Rectal smooth muscle tissue (tissue), 1 donor: ENCODE measurements around the gene MYH6.
A peak's percentile ranks its signal among the peaks of the same experiment; 100 is the strongest.

ENCODE experiments used
- H3K27ac ChIP-seq: one replicate; pipeline ENCODE4 v1.7.0; 2013; ENCODE audit warnings: low read depth, low read length, inconsistent platforms
- H3K27me3 ChIP-seq: one replicate; pipeline ENCODE4 v1.7.0; 2013; ENCODE audit warnings: low read length; ENCODE audit not compliant: control insufficient read depth, insufficient read depth
- H3K36me3 ChIP-seq: one replicate; pipeline ENCODE4 v1.7.0; 2013; ENCODE audit warnings: low read length; ENCODE audit not compliant: control insufficient read depth, insufficient read depth
- H3K4me1 ChIP-seq: one replicate; pipeline ENCODE4 v1.7.0; 2013; ENCODE audit warnings: low read length; ENCODE audit not compliant: control insufficient read depth, insufficient read depth
- H3K4me3 ChIP-seq: one replicate; pipeline ENCODE4 v1.7.0; 2013; ENCODE audit warnings: low read length
- H3K9ac ChIP-seq: one replicate; pipeline ENCODE4 v1.7.0; 2013; ENCODE audit warnings: low read length

MYH6 gene

GRCh38 chr14:23442721-23443356 is 34.8 kb upstream of the MYH6 start:
- H3K27ac ChIP-seq, result no peak overlapping the region
- no peak overlapping the region for H3K4me3 ChIP-seq
- no peak overlapping the region for H3K9ac ChIP-seq
- no peaks in the 10 kb centered on the region for H3K27me3 ChIP-seq
- H3K36me3 ChIP-seq, result no peaks in the 10 kb centered on the region
- H3K4me1 ChIP-seq, result peaks cover 2% of the 10 kb centered on the region

DNA sequence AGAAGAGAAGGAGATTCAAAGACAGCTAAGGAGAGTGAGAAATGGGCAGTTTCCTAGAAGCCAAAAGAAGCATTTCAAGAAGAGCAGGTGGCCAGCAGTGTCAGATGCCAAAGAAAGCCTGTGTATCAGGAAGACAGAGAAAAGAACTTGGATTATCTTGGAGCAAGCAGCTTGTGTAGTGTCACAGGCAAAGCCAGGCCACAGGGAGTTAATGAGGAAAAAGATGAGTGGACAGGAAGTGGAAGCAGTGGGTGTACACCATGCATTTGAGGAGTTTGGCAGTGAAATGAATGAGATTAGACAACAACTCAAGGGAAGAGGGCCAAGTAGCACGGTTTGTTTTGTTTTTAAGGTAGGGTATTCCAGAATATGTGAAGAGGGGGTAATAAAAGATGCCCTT is 33.0 kb upstream of the MYH6 start:
- H3K27ac ChIP-seq, result no peak overlapping the region
- H3K36me3 ChIP-seq, result no peaks in the 10 kb centered on the region
- no peaks in the 10 kb centered on the region for H3K27me3 ChIP-seq
- H3K4me1 ChIP-seq, result peaks cover 2% of the 10 kb centered on the region
- no peak overlapping the region for H3K4me3 ChIP-seq
- H3K9ac ChIP-seq, result no peak overlapping the region

DNA sequence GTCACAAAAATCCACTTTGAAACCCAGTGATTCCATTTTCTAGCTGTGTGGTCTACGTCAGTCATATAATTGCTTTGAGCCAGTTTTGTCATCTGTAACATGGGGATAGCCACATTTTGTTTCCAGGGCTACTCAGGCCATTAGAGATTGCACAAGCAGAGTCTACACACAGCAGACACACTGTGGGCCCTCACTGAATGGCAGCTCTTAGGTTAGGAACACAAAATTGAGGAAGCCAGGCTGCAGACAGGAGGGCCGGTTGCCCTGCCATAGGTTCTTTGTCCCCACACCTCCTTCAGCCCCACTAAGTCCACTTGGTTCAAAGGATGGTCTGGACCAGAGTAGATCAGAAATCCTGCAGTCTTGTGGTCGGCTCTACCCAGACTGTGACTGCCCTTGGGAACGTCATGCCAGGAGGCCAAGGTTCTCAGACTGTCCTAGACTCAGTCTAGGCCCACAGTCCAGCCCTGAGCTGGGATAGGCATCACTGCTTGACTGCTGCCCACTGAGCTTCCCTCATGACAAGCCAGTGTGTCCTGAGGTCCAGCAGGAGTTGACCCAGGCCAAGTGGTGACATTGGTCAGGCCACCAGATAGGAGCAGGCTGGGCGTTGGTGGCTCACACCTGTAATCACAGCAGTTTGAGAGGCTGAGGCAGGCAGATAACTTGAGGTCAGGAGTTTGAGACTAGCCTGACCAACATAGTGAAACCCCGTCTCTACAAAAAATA is 31.2 kb upstream of the MYH6 start:
- no peaks in the 10 kb centered on the region for H3K36me3 ChIP-seq
- H3K27ac ChIP-seq, result no peak overlapping the region
- no peak overlapping the region for H3K4me3 ChIP-seq
- peaks cover 2% of the 10 kb centered on the region for H3K4me1 ChIP-seq
- no peaks in the 10 kb centered on the region for H3K27me3 ChIP-seq
- no peak overlapping the region for H3K9ac ChIP-seq

- Histone ChIP-seq H3K4me1 (peaks cover 2% of the 10 kb centered on the region), H3K36me3 (no peaks in the 10 kb centered on the region), H3K27ac (peak overlapping the region; percentile 62), H3K27me3 (no peaks in the 10 kb centered on the region), H3K4me3 (no peak overlapping the region), H3K9ac (no peak overlapping the region)
These were observed 30.3 kb upstream of the MYH6 start for GRCh38 chr14:23438101-23438971.

DNA sequence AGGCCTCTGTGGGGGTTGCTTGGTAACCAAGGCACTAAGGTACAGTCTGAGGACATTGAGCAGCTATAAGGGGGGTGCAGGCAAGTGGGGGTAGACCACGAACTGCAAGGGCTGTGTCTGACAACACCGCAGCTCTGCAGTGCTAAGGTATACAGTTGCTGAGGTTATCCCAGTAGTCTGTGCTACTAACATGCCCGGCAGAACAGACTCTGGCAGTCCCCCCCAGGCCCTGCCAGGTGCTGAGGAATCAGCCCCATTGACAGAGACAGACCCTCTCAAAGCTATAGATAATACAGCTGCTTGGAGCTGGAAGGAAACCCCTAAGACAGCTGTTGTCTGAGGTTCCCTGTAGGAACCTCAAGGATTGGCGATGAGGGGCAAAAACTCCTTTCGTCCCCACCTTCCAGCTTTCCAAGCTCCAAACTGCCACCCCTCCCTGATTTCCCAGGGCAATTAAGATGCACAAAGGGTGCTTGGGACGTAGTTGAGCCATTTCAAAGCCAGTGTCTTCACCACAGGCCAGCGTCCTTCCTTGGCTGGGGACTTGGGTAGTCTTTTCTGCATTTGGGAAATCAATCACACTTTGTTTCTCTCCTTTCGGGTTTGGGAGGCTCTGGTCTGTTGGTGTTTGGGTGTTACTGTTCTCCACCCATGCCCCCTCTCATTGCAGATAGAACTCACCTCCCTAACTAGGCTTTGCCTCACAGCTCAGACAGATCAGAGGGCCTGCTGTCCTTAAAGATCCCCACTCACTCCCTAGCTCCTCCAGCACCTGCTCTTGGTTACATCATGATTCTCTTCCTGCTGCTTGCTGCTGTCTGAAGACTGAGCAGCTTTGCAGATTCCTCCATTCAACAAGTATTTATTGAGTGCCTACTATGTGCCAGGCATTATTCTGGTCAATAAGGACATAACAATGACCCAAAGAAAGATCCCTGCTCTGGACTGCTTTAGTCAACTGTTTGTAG is 29.3 kb upstream of the MYH6 start:
- Histone ChIP-seq H3K4me3 (no peak overlapping the region), H3K27ac (no peak overlapping the region), H3K9ac (no peak overlapping the region), H3K4me1 (peaks cover 2% of the 10 kb centered on the region), H3K27me3 (no peaks in the 10 kb centered on the region), H3K36me3 (no peaks in the 10 kb centered on the region)

DNA sequence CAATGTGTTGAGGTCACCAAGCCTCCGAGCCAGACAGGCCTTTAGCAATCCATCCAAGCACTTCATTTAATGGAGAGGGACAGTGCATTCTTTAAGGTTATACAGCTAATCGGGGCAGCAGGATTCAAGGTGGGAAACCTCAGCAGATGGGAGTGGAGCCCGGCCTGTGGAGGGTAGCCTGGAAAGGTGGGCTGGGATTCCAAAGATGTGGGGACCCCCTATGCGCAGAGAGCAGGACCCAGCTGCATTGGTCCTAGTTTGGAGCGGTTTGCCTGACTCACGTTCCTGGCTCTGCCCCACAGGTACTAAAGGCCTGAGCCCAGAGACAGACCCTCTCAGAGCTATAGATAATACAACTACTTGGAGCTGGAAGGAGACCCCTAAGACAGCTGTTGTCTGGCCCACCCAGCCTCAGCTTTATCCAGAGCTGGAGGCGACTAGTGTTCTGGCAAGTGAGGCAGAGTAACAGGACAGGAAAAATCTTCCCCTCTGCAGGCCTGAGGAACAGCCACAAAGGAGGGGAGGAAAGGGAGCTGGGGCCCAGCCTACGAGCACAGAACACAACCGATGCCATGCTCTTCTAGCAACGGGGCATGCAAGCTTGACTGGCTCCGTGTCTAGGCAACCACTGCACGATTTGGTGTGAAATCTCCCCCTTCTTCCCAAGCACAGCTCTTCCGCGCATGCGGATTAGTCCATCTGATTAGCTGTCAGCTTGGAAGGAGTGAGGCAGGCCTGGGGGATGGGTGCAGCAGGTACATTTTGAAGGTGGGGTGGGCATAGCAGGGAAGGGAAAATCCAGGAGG is 28.5 kb upstream of the MYH6 start:
- Histone ChIP-seq H3K9ac (no peak overlapping the region), H3K27me3 (no peaks in the 10 kb centered on the region), H3K4me1 (peaks cover 2% of the 10 kb centered on the region), H3K27ac (no peak overlapping the region), H3K4me3 (no peak overlapping the region), H3K36me3 (no peaks in the 10 kb centered on the region)

DNA sequence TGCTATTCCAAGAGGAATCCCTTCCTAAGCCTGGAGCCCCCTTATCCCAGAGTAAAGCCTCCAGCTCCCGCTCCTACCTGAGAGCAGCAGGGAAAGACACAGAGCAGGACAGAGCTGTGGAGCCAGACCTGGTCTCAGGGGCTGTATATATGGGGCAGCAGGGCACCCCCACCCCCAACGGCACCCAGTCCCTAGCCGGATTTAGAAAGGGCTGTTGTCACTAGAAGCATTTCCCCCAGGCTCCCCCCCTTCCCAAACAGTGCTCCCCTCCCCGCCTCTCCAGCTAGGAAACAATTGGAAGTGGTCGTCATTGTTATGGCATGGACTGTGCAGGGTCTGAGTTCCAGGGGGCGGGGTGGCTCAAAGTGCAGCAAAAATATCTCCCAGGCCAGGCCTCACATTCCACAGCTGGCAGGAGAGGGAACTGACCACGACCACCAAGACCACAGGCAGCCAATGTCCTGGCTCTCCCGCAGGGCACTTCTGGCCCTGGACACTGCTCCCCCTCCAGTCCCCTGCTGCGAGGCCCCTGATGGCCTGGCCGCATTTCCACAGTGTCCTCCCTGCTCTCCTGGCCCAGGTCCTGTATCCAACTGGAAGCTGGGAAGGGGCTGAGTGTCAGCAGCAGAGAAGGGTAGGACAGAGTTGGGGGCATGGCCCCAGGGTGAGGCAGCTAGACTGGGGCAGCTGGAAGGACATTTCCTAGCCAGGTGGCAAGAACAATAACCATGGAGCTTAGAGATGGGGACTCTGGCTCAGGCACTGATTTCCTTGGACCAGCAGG is 27.7 kb upstream of the MYH6 start, which contains the start of gene MYH7:
TSS of gene MYH7 (minus strand) at position 118 of the 784 bp plus-strand sequence. CDS start 1,928 bp downstream, outside the sequence.
- Histone ChIP-seq H3K36me3 (no peaks in the 10 kb centered on the region), H3K27ac (no peak within 1 kb of the TSS), H3K4me1 (peaks cover 2% of the 10 kb centered on the region), H3K27me3 (no peaks in the 10 kb centered on the region), H3K9ac (no peak within 1 kb of the TSS), H3K4me3 (no peak within 1 kb of the TSS)

DNA sequence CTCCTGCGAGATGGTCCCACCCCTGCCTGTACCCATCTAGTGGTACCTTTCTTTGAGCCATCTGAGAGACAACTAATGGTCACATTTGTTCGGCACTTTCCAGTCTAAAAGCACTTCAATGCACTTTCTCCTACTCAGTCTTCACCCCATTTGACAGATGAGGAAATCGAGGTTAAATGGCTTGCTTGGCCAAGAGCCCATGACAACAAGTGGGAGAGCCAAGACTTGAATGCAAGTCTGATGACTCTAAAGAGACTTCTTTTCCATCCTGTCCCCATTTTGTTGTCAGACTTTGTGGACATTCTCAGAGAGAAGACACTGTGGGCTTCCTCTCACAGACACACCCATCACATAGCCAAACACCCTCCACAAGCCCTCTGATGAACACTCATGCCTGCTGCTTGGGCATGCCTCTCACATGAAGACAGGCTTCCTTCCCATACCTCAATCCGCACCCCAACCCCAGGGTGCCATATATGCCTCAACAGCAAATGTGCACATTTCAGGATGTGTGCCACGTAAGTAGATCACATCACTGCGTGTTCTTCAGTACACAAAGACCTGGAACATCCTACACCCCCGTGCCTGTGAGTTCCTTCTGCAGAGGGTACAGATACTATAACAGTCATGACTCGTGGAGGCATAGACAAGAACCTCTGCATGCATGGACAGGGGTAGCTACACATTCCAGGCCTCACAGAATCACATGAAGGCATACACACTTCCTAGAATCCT is 26.6 kb upstream of the MYH6 start:
- no peak overlapping the region for H3K27ac ChIP-seq
- H3K4me3 ChIP-seq, result no peak overlapping the region
- no peak overlapping the region for H3K9ac ChIP-seq
- H3K27me3 ChIP-seq, result no peaks in the 10 kb centered on the region
- peaks cover 2% of the 10 kb centered on the region for H3K4me1 ChIP-seq
- no peaks in the 10 kb centered on the region for H3K36me3 ChIP-seq

DNA sequence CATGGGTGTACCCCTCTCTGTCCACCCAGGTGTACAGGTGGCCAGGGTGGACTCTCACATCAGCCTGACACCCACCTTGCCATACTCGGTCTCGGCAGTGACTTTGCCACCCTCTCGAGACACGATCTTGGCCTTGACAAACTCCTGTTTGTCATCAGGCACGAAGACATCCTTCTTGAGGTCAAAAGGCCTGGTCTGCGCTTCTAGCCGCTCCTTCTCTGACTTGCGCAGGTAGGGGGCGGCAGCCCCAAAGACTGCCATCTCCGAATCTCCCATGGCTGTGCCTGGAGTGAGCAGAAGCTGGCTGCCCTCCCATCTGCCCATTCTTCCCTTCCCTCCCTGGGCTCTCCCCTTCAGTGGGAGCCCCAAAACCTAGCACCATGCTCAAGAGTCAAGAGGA is 25.4 kb upstream of the MYH6 start:
- Histone ChIP-seq H3K36me3 (no peaks in the 10 kb centered on the region), H3K27me3 (no peaks in the 10 kb centered on the region), H3K27ac (no peak overlapping the region), H3K4me1 (peaks cover 1% of the 10 kb centered on the region), H3K9ac (no peak overlapping the region), H3K4me3 (no peak overlapping the region)

DNA sequence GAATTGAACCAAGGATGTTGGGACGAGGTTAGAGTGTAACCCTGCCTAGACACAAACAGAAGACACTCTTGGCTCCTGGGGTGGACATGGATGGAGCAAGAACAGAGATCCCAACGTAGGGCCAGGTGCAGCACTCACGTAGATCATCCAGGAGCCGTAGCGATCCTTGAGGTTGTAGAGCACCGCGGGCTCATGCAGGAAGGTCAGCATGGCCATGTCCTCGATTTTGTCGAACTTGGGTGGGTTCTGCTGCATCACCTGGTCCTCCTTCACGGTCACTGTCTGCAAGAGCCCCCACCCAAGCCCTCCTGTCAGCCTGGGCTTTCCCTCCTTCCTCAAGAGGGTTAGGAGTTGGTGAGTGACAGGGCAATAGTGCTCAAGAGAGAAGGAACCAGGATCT is 24.9 kb upstream of the MYH6 start:
- no peaks in the 10 kb centered on the region for H3K36me3 ChIP-seq
- H3K27me3 ChIP-seq, result no peaks in the 10 kb centered on the region
- H3K4me3 ChIP-seq, result no peak overlapping the region
- H3K27ac ChIP-seq, result no peak overlapping the region
- H3K4me1 ChIP-seq, result no peaks in the 10 kb centered on the region
- H3K9ac ChIP-seq, result no peak overlapping the region
